Measurements from ENCODE around the gene ETV1.
A peak's percentile ranks its signal among the peaks of the same experiment; 100 is the strongest.

Gene ETV1

GRCh38 chr7:13989126-13989948, at the start of gene ETV1:
Gene ETV1 (minus strand): TSS chr7:13989666. CDS start chr7:13989052, 614 bp downstream.
- H3K4me3 ChIP-seq (ENCODE audit: low read depth, low read length) = peak within 1 kb of the TSS; percentile 40
- no peak for TF ChIP-seq CTCF (IDR thresholded peaks at IDR 0.05; ENCODE audit: borderline replicate concordance, insufficient read depth, low read depth, low read length)

GRCh38 chr7:14024406-14024805, 34.9 kb upstream of the ETV1 start:
- no peak for TF ChIP-seq CTCF (IDR thresholded peaks at IDR 0.05; ENCODE audit: borderline replicate concordance, insufficient read depth, low read depth, low read length)
- no peak overlapping the region for H3K4me3 ChIP-seq (ENCODE audit: low read depth, low read length)

- H3K4me3 ChIP-seq (ENCODE audit: low read depth, low read length) = no peak overlapping the region
- no peak for TF ChIP-seq CTCF (IDR thresholded peaks at IDR 0.05; ENCODE audit: borderline replicate concordance, insufficient read depth, low read depth, low read length)
Measured at GRCh38 chr7:14023838-14024237, 34.4 kb upstream of the ETV1 start.

- no peak for TF ChIP-seq CTCF (IDR thresholded peaks at IDR 0.05; ENCODE audit: borderline replicate concordance, insufficient read depth, low read depth, low read length)
- H3K4me3 ChIP-seq (ENCODE audit: low read depth, low read length) = no peak overlapping the region
Measured at GRCh38 chr7:14023342-14023741, 33.9 kb upstream of the ETV1 start.

- no peak for TF ChIP-seq CTCF (IDR thresholded peaks at IDR 0.05; ENCODE audit: borderline replicate concordance, insufficient read depth, low read depth, low read length)
- H3K4me3 ChIP-seq (ENCODE audit: low read depth, low read length) = no peak overlapping the region
Measured at GRCh38 chr7:14021069-14021468, 31.6 kb upstream of the ETV1 start.

GRCh38 chr7:14020339-14020900, 31.0 kb upstream of the ETV1 start:
- TF ChIP-seq CTCF (IDR thresholded peaks at IDR 0.05; ENCODE audit: borderline replicate concordance, insufficient read depth, low read depth, low read length) = no peak
- no peak overlapping the region for H3K4me3 ChIP-seq (ENCODE audit: low read depth, low read length)

GRCh38 chr7:14018751-14019150, 29.3 kb upstream of the ETV1 start:
- no peak overlapping the region for H3K4me3 ChIP-seq (ENCODE audit: low read depth, low read length)
- no peak for TF ChIP-seq CTCF (IDR thresholded peaks at IDR 0.05; ENCODE audit: borderline replicate concordance, insufficient read depth, low read depth, low read length)

Data from GM12875 (cell line).